NCI-H1417 (cell line): Measurements from ENCODE around the gene PARL.
"Not testable (repeated sequence)": the region's sequence is repeated elsewhere in the genome, so short reads cannot be mapped to it uniquely, and the experiment has no call there.

Experiments
- DNase-seq, 3 experiments: peaks; one replicate each; lab custom pipeline; 2025; lab: John Stamatoyannopoulos, UW

Gene PARL

DNA sequence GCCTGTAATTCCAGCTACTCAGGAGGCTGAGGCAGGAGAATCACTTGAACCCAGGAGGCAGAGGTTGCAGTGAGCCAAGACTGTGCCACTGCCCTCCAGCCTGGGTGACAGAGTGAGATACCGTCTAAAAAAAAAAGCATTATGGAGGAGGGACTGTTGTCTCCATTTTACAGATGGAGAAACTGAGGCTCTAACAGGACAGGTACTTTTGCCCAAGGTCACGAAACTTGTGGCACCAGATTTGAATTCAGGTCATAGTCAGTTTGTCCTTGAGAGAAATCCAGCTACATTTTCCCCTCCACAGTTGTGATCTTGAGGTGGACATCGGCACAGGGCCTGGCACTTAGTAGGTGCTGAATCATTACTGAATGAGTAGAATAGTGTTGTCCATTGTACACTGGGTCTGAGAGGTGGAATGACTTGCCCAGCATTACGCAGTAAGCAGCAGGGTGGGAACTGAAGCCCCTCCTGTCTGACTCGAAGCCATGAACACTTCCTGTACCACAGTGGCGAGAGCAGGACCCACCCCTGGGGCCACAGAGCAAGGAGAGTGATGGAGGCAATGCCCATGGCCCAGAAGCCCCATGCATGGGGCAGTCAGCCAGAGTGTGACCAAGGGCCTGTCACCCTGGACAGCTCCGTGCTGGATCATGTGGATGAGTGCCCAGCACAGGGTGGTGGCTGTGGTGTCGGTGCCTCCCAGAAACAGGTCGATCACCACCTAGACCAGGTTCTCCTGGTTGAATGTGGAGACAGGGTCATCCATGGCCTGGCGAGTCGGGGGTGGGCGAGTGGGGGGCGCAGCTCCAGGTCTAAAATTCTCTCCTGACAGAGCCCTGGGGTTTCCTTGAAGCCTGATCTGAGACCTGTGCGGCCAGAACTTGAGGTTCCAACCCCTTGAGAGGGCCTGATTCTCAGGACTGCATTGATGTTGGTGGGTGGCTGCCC is 20.4 kb upstream of the PARL start:
- DNase-seq: no peak

DNA sequence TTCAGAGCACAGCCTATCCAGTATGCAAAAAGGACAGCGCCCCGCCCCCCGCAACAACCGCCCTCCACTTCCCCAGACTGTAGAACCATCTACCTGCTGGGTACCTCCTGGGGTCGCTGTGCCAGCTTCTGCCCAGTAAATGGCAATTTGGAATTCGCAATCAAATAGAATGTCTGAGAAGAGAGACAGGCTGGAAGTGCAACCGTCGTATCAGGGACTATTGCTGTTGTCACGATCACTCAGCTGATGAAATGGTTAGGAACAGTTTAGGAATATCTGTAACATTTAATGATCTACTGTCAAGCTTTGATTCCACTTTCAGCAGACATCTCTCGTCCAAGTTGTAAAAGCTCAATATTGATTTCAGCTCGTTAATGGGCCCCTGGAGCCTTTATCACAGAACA is 13.3 kb upstream of the PARL start:
- DNase-seq: no peak

DNA sequence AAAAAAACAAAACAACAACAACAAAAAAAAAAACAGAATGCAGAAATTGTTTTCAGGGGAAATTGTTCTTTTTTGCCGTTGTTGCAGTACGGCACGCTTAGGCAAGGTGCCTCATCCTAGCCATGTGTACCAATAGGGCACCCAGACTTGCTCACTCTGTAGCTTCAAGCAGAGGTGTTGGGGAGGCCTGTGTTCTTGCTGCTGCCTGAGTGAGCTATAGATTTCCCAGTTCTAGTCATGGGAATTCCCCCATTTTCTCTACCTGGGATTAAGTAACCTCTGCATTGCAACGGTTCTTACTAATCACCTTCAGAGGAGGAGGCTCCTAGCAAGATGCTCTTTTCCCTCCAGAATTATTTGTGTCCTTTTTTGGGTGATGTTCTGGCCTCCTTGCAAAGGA is 12.9 kb upstream of the PARL start:
- no peak for DNase-seq

DNA sequence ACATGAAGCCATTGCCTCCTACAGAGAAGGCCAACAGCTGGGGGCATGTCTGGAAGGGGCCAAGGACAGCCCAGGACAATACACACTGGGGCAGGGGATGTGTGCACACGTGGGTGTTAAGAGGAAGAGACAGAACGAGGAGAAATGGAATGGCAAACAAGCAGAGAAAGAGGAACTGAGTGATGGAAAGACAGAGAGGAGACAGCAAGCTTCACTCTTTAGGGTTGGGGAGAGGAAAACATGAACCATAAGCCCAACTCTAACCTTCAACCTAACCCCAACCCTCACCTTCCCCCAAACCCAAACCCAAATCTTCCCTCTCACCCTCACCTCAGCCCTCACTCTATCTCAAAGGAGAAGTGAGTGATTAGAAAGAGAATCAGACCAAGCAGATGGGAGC is 11.9 kb upstream of the PARL start:
- DNase-seq: no peak

GRCh38 chr3:183896184-183896583 is 11.5 kb upstream of the PARL start:
- no peak for DNase-seq

DNA sequence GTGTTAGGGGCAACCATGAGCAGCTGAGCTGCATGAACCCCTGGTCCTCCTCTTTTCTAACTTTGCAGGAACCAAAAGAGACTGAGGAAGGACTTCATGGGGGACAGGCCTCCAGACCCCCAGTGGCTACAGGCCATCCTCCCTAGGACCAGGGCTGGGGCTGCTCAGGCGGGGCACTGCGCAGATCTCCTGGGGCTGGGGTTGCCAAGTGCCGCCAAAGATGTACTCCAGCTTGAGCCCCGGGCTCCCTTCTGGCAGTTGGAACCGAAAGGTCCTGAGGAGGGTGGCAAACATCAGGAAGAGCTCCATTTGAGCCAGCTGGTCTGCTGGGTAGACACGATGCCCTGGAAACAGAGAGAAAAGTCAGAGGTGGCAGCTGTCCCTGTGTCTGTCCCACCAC is 11.1 kb upstream of the PARL start:
- no peak for DNase-seq

- DNase-seq: peak; percentile 28 to 79 (median 47)
These were observed 10.6 kb upstream of the PARL start for GRCh38 chr3:183895296-183895695.

- peak in 1 of 3 experiments; percentile 50 for DNase-seq
These were observed 8.0 kb upstream of the PARL start for GRCh38 chr3:183892610-183893214.

DNA sequence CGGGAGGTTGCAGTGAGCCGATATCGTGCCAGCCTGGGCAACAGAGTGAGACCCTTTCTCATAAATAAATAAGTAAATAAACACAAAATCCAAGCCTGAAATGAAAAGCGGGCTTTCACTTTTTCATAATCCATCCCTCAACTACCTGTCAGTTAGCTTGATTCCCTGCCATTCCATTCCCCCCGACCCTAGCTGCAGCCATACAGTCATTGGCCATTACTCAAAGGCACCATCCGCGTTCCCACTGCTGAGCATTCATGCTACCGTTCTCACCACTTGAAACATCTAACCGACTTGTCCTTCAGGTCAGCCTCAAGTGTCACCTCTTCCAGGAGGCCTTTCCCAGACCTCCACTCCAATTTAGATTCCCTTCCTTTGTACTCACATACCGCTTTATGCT is 1.1 kb upstream of the PARL start:
- no peak for DNase-seq

GRCh38 chr3:183884097-183884426 is 618 bp downstream of the PARL start:
- no peak for DNase-seq

DNA sequence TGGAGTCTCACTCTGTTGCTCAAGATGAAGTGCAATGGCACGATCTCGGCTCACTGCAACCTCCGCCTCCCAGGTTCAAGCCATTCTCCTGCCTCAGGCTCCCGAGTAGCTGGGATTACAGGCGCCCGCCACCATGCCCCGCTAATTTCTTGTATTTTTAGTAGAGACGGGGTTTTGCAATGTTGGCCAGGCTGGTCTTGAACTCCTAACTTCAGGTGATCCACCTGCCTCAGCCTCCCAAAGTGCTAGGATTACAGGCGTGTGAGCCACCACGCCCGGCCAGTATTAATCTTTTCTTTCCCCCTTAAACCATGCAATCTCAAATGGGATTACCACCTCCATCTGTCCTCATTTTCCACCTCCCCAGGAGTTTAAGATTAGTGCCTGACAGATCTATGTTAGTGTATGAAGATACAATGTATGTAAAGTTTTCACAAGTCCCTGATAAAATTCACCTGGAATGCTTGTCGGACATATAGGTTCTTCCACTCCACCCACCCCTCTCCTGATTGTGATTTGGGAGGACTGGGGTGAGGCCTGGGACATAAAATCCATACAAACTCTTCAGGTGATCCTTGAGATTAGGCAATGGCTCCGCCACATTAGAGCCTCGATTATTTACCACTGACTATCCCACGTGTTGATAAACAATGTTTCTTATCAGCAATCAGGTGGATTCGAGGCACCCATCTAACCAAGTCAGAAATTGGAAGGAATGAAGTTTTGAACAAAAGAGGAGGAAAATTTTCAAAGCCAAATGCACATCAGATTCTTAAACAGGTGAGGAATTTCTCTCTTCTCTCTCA is 1.2 kb downstream of the PARL start:
- no peak for DNase-seq

GRCh38 chr3:183880121-183880520 is 4.6 kb downstream of the PARL start:
- DNase-seq: no peak

DNA sequence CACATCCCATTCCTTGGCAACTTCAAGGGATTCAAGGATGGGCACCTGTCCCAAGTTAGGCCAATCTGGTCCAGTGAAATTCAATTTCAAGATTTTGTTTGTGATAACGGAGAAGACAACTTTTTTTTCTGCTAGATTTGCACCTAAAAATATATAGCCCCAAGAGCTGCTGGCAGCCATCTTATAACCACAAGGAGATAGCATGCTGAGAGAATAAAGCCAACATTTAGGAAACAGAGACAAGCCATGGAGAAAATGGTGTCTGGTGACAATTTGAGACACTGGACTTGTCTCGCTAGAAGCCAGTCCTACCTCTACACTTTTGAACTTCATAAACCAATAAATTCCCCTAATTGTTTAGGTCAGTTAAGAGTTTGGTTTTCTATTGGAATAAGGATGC is 5.4 kb downstream of the PARL start:
- DNase-seq: no peak

GRCh38 chr3:183878071-183878470 is 6.6 kb downstream of the PARL start:
- no peak for DNase-seq

DNA sequence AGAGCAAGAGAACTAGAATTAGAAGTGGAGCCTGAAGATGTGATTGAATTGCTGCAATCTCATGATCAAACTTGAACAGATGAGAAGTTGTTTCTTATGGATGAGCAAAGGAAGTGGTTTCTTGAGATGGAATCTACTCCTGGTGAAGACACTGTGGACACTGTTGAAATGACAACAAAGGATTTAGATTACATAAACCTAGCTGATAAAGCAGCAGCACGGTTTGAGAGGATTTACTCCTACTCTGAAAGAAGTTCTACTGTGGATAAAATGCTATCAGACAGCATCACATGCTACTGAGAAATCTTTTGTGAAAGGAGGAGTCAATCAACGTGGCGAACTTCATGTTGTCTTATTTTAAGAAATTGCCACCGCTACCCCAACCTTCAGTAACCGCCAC is 7.5 kb downstream of the PARL start:
- DNase-seq: not testable (repeated sequence)

DNA sequence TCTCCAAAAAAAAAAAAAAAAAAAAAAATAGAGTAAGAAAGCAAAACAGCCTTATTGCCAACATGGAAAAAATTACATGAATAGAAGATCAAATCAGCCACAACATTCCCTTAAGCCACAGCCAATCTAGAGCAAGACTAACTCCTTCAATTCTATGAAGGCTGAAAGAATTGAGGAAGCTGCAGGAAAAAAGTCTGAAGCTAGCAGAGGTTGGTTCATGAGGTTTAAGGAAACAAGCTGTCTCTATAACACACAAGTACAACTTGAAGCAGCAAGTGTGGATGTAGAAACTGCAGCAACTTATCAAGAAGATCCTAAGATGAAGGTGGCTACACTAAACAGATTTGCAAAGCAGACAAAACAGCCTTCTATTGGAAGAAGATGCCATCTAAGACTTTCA is 9.3 kb downstream of the PARL start:
- no peak for DNase-seq

- no peak for DNase-seq
These were observed 10.8 kb downstream of the PARL start for GRCh38 chr3:183873914-183874313.

GRCh38 chr3:183871541-183871940 is 13.1 kb downstream of the PARL start:
- no peak for DNase-seq

DNA sequence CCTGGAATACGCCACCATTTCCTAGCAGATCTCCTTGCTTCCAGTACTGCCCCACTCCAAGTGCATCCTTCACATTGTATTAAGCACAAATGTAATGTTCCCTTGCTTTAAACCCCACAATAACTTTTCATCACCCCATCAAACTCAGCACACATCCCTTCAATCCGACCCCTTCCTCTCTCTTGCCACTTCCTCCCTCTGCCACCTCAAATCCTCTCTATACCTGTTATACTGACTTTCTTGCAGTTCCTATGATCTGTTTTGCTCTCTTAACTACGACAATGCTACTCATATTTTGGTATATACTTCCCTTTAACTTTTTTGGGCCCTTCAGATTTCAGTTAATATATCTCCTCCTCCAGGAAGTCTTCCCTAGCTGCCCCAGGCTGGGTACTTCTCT is 14.1 kb downstream of the PARL start:
- no peak for DNase-seq

- no peak for DNase-seq
These were observed 15.9 kb downstream of the PARL start for GRCh38 chr3:183868796-183869195.

- no peak for DNase-seq
These were observed 22.1 kb downstream of the PARL start for GRCh38 chr3:183862610-183863009.

DNA sequence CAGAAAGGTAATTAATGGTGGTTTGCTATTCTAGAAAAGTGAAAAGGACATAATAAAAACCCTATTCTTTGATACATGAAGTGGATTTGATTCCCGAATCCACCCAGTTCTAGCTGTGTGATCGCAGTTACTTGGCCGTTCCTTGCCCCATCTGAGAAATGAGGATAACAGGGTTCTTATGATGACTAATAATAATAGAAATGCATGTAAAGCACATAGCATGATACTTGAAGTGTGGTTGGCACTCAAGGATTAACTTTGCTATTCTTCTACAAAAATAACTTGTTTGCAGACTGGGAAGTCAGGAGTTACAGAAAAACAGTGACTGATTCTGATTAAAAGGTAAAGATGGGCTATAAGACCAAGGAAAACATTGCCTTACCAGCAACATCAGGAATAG is 26.8 kb downstream of the PARL start:
- DNase-seq: no peak
